Placental epithelial cell (primary cell): ENCODE measurements around the gene HOGA1. TPM values are rescaled to one million over a fixed set of nuclear protein-coding genes. Genes with fewer than 3 reads are reported as not detected.

Experiments used
- total RNA-seq: library from RNA; depleted of rRNA; stranded (reverse); fragments of >200 nt; gene quantifications from 2 replicates; pipeline ENCODE4 v1.2.3, GENCODE V29; 2012

Gene HOGA1
- 0.98 and 1.2 TPM in 2 replicates for total RNA-seq

GRCh38 chr10:97584060-97584797 is at the start of gene HOGA1:
HOGA1 (plus strand) TSS chr10:97584389; CDS start chr10:97584704, 315 bp downstream.

GRCh38 chr10:97572214-97572989 is 11.8 kb upstream of the HOGA1 start, which contains the start of gene ANKRD2:
ANKRD2 (plus strand) TSS chr10:97572779; CDS start chr10:97572789, 10 bp downstream.

GRCh38 chr10:97589479-97589878 is 5.3 kb downstream of the HOGA1 start, which contains the start of gene C10orf62:
C10orf62 (plus strand) TSS chr10:97589721; CDS start chr10:97589898, 177 bp downstream.

GRCh38 chr10:97632949-97633884 is 49.0 kb downstream of the HOGA1 start, which contains the start of gene MORN4:
MORN4 (minus strand) TSS chr10:97633500; CDS start chr10:97619653, 13,847 bp downstream.

GRCh38 chr10:97640174-97640867 is 56.1 kb downstream of the HOGA1 start, which contains the start of gene PI4K2A:
PI4K2A (plus strand) TSS chr10:97640671; CDS start chr10:97640743, 72 bp downstream.

Other genes starting within 250 kb of the HOGA1 start
- 10.2 and 10.8 TPM in 2 replicates for gene FRAT2, start 249.7 kb upstream of the HOGA1 start, total RNA-seq
- 17.7 and 21.6 TPM in 2 replicates for gene RRP12, start 183.0 kb upstream of the HOGA1 start, total RNA-seq
- gene PGAM1, start 158.2 kb upstream of the HOGA1 start, total RNA-seq, result 203 and 733 TPM in 2 replicates
- 34.2 and 37.0 TPM in 2 replicates for gene EXOSC1, start 138.4 kb upstream of the HOGA1 start, total RNA-seq
- 53.8 and 109 TPM in 2 replicates for gene ZDHHC16, start 138.2 kb upstream of the HOGA1 start, total RNA-seq
- gene MMS19, start 86.0 kb upstream of the HOGA1 start, total RNA-seq, result 95.8 and 152 TPM in 2 replicates
- 33.1 and 33.8 TPM in 2 replicates for gene UBTD1, start 85.5 kb upstream of the HOGA1 start, total RNA-seq
- gene ANKRD2, start 11.6 kb upstream of the HOGA1 start, total RNA-seq, result 0.79 and 5.4 TPM in 2 replicates
- gene C10orf62, start 5.3 kb downstream of the HOGA1 start, total RNA-seq, result 0.33 TPM in 1 of 2 replicates, not detected in the other
- 1.3 and 1.6 TPM in 2 replicates for gene MORN4, start 49.1 kb downstream of the HOGA1 start, total RNA-seq
- gene PI4K2A, start 56.3 kb downstream of the HOGA1 start, total RNA-seq, result 18.5 and 32.8 TPM in 2 replicates
- 21.2 and 23.9 TPM in 2 replicates for gene AVPI1, start 102.9 kb downstream of the HOGA1 start, total RNA-seq
- 83.6 and 91.4 TPM in 2 replicates for gene MARVELD1, start 129.3 kb downstream of the HOGA1 start, total RNA-seq
- 15.7 and 19.2 TPM in 2 replicates for gene ZFYVE27, start 152.7 kb downstream of the HOGA1 start, total RNA-seq
- gene SFRP5, start 187.6 kb downstream of the HOGA1 start, total RNA-seq, result not detected in 2 replicates